Small intestine (tissue), 7 donors: Measurements from ENCODE around the gene PDE5A. TPM values are rescaled to one million over a fixed set of nuclear protein-coding genes. Genes with fewer than 3 reads are reported as not detected.

Experiments
- DNase-seq, 2 donors: peaks; one replicate each; pipeline versions ENCODE4 v3.0.0 to v3.0.0-alpha.2; 2013
- FAIRE-seq: peaks from 2 replicates; lab custom pipeline; 2012; peaks lifted over from hg19 to GRCh38; lab: Jason Lieb, UNC
- H3K27ac ChIP-seq, 3 donors: one replicate each; pipeline ENCODE4 v1.5.1; 2013; ENCODE audit warnings: low read length in 2 of 3, mild to moderate bottlenecking in 2 of 3, control low read depth in 1 of 3, inconsistent platforms in 1 of 3, low read depth in 1 of 3, moderate library complexity in 1 of 3
- H3K27me3 ChIP-seq, 3 donors: one replicate each; pipeline ENCODE4 v1.6.1; 2013; ENCODE audit warnings: low read length in 3 of 3, inconsistent platforms in 1 of 3; ENCODE audit not compliant: control insufficient read depth in 3 of 3, insufficient read depth in 3 of 3
- H3K36me3 ChIP-seq, 3 donors: one replicate each; pipeline ENCODE4 v1.6.1; 2013; ENCODE audit warnings: low read length in 3 of 3, inconsistent platforms in 1 of 3, low read depth in 1 of 3, mild to moderate bottlenecking in 1 of 3, moderate library complexity in 1 of 3; ENCODE audit not compliant: control insufficient read depth in 3 of 3, insufficient read depth in 2 of 3
- H3K4me1 ChIP-seq, 3 donors: one replicate each; pipeline ENCODE4 v1.6.1; 2013; ENCODE audit warnings: low read length in 2 of 3, inconsistent platforms in 1 of 3, low read depth in 1 of 3, mild to moderate bottlenecking in 1 of 3, moderate library complexity in 1 of 3; ENCODE audit not compliant: control insufficient read depth in 3 of 3, insufficient read depth in 2 of 3
- H3K4me3 ChIP-seq, 3 donors: one replicate each; pipeline ENCODE4 v1.5.1; 2013; ENCODE audit warnings: low read length in 3 of 3, control low read depth in 1 of 3, inconsistent platforms in 1 of 3, low read depth in 1 of 3, mild to moderate bottlenecking in 1 of 3, moderate library complexity in 1 of 3
- H3K9me3 ChIP-seq, 2 donors: one replicate each; pipeline ENCODE4 v1.6.1; 2013; ENCODE audit warnings: low read depth in 1 of 2, low read length in 1 of 2; ENCODE audit not compliant: control insufficient read depth in 2 of 2, insufficient read depth in 1 of 2
- WGBS, 3 donors: extraction: QIAGEN DNeasy Blood & Tissue Kit; methylation state at CpG; one replicate each; pipeline ENCODE4 v1.1.7; 2013; 5-methylcytosine and 5-hydroxymethylcytosine counted together
- polyA plus RNA-seq, 4 donors: library from polyadenylated mRNA; stranded (reverse) in 3 of 4; unstranded in 1 of 4; fragments of 200-250 nt in 3 of 4; fragments of 120-200 nt in 1 of 4; gene quantifications; one replicate each; pipeline versions ENCODE4 v1.2.1 to v1.2.3, GENCODE V29; 2013
- donor health status: healthy with polysubstance abuse.
- donor health status: control.
- donor health status: control.
- donor health status: Bipolar disorder and iron deficiency.
- donor health status: healthy.

PDE5A gene
- polyA plus RNA-seq, 4 donors, result 5.9 to 18.8 (median 7.4) TPM

DNA sequence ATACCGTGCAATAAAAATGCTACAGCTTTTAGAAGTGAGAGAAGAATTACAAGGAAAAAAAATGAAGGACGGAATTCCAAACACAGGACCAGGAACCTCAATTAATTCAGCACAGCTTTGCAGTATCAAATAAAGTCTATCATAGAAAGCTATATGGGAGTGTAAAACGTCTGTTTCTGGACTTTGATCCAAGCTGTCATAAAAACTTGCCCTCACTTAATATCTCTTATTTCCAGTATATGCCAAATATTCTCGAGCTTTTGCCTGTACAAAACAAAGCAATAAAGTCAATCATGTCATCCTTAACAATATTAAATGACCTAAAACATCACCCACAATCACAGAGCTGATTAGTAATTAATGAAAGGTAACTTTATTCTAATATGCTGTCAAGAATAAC, 4.2 kb downstream of the PDE5A start:
- peak overlapping the region; percentile 20 to 78 (median 54) for H3K27ac ChIP-seq
- no peak for FAIRE-seq

GRCh38 chr4:119623025-119623424, 5.6 kb downstream of the PDE5A start:
- peaks cover 0 to 6% (median 1%) of the 10 kb centered on the region in 3 donors for H3K4me1 ChIP-seq
- H3K27ac ChIP-seq, result peak overlapping the region in 1 of 3 donors; percentile 9
- no peaks in the 10 kb centered on the region for H3K36me3 ChIP-seq
- no peaks in the 10 kb centered on the region for H3K9me3 ChIP-seq
- H3K27me3 ChIP-seq, result no peaks in the 10 kb centered on the region
- no peak overlapping the region for H3K4me3 ChIP-seq
- FAIRE-seq (no peak), DNase-seq (no peak)

More for the DNA sequence above, 4.2 kb downstream of the PDE5A start:
- 13 to 31% (median 27%) methylated on average over 4 of the region's 4 CpGs for WGBS, 3 donors
- DNase-seq, result peak; percentile 78 to 88
- H3K27me3 ChIP-seq, result no peaks in the 10 kb centered on the region
- no peaks in the 10 kb centered on the region for H3K36me3 ChIP-seq
- peaks cover 0 to 10% (median 1%) of the 10 kb centered on the region in 3 donors for H3K4me1 ChIP-seq
- H3K4me3 ChIP-seq, result peak overlapping the region in 1 of 3 donors; percentile 16
- no peaks in the 10 kb centered on the region for H3K9me3 ChIP-seq

GRCh38 chr4:119615068-119615719, 13.4 kb downstream of the PDE5A start:
- Histone ChIP-seq H3K27me3 (no peaks in the 10 kb centered on the region), H3K4me1 (peaks cover 0 to 3% (median 0%) of the 10 kb centered on the region in 3 donors), H3K4me3 (no peak overlapping the region), H3K9me3 (peaks cover 0 to 7% of the 10 kb centered on the region in 2 donors), H3K27ac (no peak overlapping the region), H3K36me3 (peaks cover 0 to 5% (median 0%) of the 10 kb centered on the region in 3 donors)
- no peak for FAIRE-seq
- DNase-seq, result no peak

- FAIRE-seq (no peak), DNase-seq (no peak)
- Histone ChIP-seq H3K4me1 (no peaks in the 10 kb centered on the region), H3K4me3 (no peak overlapping the region), H3K27ac (no peak overlapping the region), H3K36me3 (peaks cover 0 to 5% (median 0%) of the 10 kb centered on the region in 3 donors), H3K27me3 (peaks cover 0 to 3% (median 0%) of the 10 kb centered on the region in 3 donors), H3K9me3 (no peaks in the 10 kb centered on the region)
Observed at GRCh38 chr4:119604266-119604665, 24.3 kb downstream of the PDE5A start.

DNA sequence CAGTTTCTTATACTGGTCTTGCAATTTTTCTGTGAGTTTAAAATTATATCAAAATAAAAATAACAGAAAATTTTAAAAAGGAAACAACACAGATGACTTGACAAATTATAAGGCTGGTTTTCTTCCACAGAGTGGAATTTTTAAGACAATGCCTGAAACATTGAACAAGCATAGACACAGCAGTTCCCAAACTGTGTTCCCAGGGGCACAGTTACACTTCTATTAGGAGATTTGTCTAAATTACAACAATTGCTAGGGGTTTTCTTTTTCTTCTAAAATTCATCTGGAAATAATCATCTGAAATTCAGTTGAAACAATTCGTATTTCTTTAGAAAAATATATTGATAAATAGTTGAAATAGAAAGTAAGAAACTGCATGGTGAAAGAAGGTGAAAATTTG, 26.2 kb downstream of the PDE5A start:
- DNase-seq (no peak), FAIRE-seq (no peak)
- peaks cover 0 to 6% of the 10 kb centered on the region in 2 donors for H3K9me3 ChIP-seq
- H3K27ac ChIP-seq, result no peak overlapping the region
- no peak overlapping the region for H3K4me3 ChIP-seq
- H3K36me3 ChIP-seq, result peaks cover 0 to 5% (median 0%) of the 10 kb centered on the region in 3 donors
- WGBS, 3 donors, result 59 to 66% (median 63%) methylated on average over 1 of the region's 1 CpG
- H3K27me3 ChIP-seq, result peaks cover 0 to 3% (median 0%) of the 10 kb centered on the region in 3 donors
- H3K4me1 ChIP-seq, result no peaks in the 10 kb centered on the region

DNA sequence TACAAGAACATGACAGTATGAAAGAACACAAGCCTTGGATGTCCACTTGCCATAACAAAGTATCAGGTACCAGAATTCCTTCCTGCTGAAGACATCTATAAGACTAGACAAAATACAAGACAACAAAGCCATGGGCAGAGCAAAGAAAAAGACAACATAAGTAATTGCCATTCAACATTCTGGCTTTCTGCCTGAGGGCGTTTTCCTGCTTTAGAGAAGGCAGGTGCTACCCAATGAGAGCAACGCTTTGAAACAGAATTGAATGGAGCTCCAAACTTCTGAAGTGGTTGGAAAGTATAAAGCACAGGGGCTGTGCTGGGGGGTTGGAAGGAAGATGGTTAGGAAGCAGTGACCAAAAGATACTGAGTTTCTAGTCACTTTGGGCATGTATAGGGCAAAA, 30.1 kb downstream of the PDE5A start:
- H3K27me3 ChIP-seq, result peaks cover 0 to 3% (median 0%) of the 10 kb centered on the region in 3 donors
- H3K9me3 ChIP-seq, result peaks cover 0 to 6% of the 10 kb centered on the region in 2 donors
- no peak overlapping the region for H3K27ac ChIP-seq
- no peak for DNase-seq
- no peaks in the 10 kb centered on the region for H3K4me1 ChIP-seq
- 69 to 84% (median 83%) methylated on average over 2 of the region's 2 CpGs for WGBS, 3 donors
- peaks cover 0 to 3% (median 2%) of the 10 kb centered on the region in 3 donors for H3K36me3 ChIP-seq
- no peak for FAIRE-seq
- H3K4me3 ChIP-seq, result no peak overlapping the region

- WGBS, 3 donors, result 66 to 90% (median 81%) methylated on average over 3 of the region's 3 CpGs
Observed at GRCh38 chr4:119597377-119597776, 31.2 kb downstream of the PDE5A start.

DNA sequence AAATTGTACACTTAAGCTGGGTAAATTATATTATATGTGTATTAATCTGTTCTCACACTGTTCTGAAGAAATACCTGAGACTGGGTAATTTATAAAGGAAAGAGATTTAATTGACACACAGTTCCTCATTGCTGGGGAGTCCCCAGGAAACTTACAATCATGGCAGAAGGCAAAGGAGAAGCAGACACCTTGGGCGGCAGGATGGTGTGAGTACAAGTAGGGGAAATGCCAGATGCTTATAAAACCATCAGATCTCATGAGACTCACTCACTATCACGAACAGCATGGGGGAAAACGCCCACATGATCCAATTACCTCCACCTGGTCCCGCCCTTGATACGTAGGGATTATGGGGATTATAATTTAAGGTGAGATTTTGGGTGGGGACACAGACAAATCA, 34.9 kb downstream of the PDE5A start:
- no peak for FAIRE-seq
- no peak for DNase-seq
- H3K9me3 ChIP-seq, result peaks cover 0 to 3% of the 10 kb centered on the region in 2 donors
- no peak overlapping the region for H3K4me3 ChIP-seq
- H3K4me1 ChIP-seq, result peaks cover 0 to 3% (median 0%) of the 10 kb centered on the region in 3 donors
- no peaks in the 10 kb centered on the region for H3K27me3 ChIP-seq
- 77 to 86% (median 79%) methylated on average over 5 of the region's 5 CpGs for WGBS, 3 donors
- H3K36me3 ChIP-seq, result peaks cover 0 to 3% (median 2%) of the 10 kb centered on the region in 3 donors
- H3K27ac ChIP-seq, result no peak overlapping the region

More at GRCh38 chr4:119597377-119597776, 31.2 kb downstream of the PDE5A start:
- FAIRE-seq (no peak), DNase-seq (no peak)
- Histone ChIP-seq H3K27me3 (no peaks in the 10 kb centered on the region), H3K4me1 (no peaks in the 10 kb centered on the region), H3K4me3 (no peak overlapping the region), H3K9me3 (peaks cover 0 to 6% of the 10 kb centered on the region in 2 donors), H3K27ac (no peak overlapping the region), H3K36me3 (peaks cover 0 to 3% (median 2%) of the 10 kb centered on the region in 3 donors)
